Measurements from ENCODE around the gene OR56B1. TPM values are rescaled to one million over a fixed set of nuclear protein-coding genes. Genes with fewer than 3 reads are reported as not detected.

The OR56B1 gene
- polyA plus RNA-seq, 3 donors, result 0.04 TPM; not detected in 2

DNA sequence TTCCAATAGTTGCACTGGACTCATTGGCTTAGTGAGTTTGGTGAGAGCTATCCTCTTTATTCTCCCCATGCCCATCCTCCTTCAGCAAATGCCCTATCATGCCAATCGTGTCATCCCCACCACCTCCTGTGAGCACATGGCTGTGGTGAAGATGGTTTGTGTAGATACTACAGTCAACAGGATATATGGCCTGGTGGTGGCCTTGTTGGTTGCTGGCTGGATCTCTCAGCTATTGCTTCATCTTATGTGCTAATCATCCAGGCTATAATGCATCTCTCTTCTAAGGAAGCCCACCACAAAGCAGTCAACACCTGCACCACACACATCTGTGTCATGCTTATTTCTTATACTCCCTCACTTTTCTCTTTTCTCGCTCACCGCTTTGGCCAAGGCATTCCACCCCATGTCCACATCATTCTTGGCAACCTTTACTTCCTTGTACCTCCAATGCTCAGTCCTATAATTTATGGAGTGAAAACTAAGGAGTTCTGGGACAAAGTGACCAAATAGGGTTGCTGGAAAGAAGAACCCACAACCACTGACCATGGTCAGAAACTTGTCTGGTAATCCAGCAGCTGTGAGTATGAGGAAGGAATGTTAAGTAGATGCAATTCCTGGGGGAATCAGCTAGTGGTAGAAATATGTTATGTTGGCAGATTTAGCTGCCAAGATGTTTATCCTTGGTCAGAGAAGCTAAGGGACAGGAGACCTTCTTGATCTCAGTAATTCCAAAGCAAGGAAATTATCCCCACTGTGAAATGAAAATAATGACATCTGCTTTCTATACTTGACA lies 16.3 kb upstream of the OR56B1 start:
- no peak overlapping the region for H3K4me3 Mint-ChIP-seq
- H3K4me1 Mint-ChIP-seq, result no peaks in the 10 kb centered on the region
- no peaks in the 10 kb centered on the region for H3K4me1 ChIP-seq (ENCODE audit: control insufficient read depth in 1 of 2, insufficient read depth in 2 of 2, low read length in 2 of 2)
- peaks cover 0 to 5% of the 10 kb centered on the region in 2 donors for H3K36me3 Mint-ChIP-seq
- no peak overlapping the region for H3K9ac ChIP-seq (ENCODE audit: insufficient read depth, low read length, poor library complexity, severe bottlenecking)
- peaks cover 2 to 15% (median 8%) of the 10 kb centered on the region in 7 donors for H3K9me3 Mint-ChIP-seq
- peaks cover 2 to 4% (median 2%) of the 10 kb centered on the region in 3 donors for H3K27me3 Mint-ChIP-seq (ENCODE audit: low read depth in 3 of 3)
- TF ChIP-seq, protein P1, sequence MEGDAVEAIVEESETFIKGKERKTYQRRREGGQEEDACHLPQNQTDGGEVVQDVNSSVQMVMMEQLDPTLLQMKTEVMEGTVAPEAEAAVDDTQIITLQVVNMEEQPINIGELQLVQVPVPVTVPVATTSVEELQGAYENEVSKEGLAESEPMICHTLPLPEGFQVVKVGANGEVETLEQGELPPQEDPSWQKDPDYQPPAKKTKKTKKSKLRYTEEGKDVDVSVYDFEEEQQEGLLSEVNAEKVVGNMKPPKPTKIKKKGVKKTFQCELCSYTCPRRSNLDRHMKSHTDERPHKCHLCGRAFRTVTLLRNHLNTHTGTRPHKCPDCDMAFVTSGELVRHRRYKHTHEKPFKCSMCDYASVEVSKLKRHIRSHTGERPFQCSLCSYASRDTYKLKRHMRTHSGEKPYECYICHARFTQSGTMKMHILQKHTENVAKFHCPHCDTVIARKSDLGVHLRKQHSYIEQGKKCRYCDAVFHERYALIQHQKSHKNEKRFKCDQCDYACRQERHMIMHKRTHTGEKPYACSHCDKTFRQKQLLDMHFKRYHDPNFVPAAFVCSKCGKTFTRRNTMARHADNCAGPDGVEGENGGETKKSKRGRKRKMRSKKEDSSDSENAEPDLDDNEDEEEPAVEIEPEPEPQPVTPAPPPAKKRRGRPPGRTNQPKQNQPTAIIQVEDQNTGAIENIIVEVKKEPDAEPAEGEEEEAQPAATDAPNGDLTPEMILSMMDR (IDR thresholded peaks at IDR 0.05), result no peak
- no peak overlapping the region for H3K4me2 ChIP-seq (replicated peaks; ENCODE audit: extremely low read depth, low read length, poor library complexity, severe bottlenecking)
- no peak overlapping the region for H3K4me3 ChIP-seq (replicated peaks in 1 of 3; ENCODE audit: low read depth in 2 of 3, low read length in 3 of 3)
- WGBS (ENCODE audit: insufficient coverage), result no CpG with 5 or more reads among the region's 3 CpGs
- intact Hi-C loops (cut with micrococcal nuclease), result no loop called here
- no peak for DNase-seq
- no peaks in the 10 kb centered on the region for H3K36me3 ChIP-seq (replicated peaks in 1 of 2; ENCODE audit: control insufficient read depth in 1 of 2, insufficient read depth in 2 of 2, low read length in 2 of 2)
- peak overlapping the region in 1 of 7 donors; percentile 14 for H3K27ac Mint-ChIP-seq
- H3K79me2 ChIP-seq (ENCODE audit: insufficient read depth, low read length), result no peaks in the 10 kb centered on the region
- no peaks in the 10 kb centered on the region for H3K27me3 ChIP-seq (ENCODE audit: control insufficient read depth in 2 of 2, insufficient read depth in 2 of 2, low read length in 2 of 2)
- H3K27ac ChIP-seq (ENCODE audit: low read depth in 1 of 2, low read length in 2 of 2), result no peak overlapping the region
- no peak overlapping the region for H2AFZ ChIP-seq (ENCODE audit: insufficient read depth, low read depth, low read length, poor library complexity, severe bottlenecking)
- no peaks in the 10 kb centered on the region for H4K20me1 ChIP-seq (ENCODE audit: insufficient read depth, low read length)
- no peaks in the 10 kb centered on the region for H3K9me3 ChIP-seq (replicated peaks in 1 of 2; ENCODE audit: control insufficient read depth in 1 of 2, insufficient read depth in 1 of 2, low read length in 2 of 2)

DNA sequence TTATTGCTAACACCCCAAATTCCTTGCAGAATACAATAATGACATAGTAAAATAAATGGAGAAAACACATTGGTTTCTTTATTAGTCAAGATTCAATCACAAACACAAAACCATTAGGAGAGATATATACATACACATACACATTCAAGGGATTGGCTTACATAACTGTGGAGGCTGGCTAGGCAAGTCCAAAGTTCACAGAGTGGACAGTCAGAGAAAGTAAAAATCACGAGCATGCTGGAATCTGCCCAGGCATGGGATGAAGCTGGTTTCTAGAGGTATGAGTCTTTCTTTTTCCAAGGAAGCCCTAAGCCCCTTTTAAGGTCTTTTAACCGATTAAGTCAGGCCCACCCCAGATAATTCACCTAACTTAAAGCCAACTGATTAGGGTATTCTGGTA lies 13.6 kb upstream of the OR56B1 start:
- no peaks in the 10 kb centered on the region for H3K9me3 ChIP-seq (replicated peaks in 1 of 2; ENCODE audit: control insufficient read depth in 1 of 2, insufficient read depth in 1 of 2, low read length in 2 of 2)
- H3K4me1 ChIP-seq (ENCODE audit: control insufficient read depth in 1 of 2, insufficient read depth in 2 of 2, low read length in 2 of 2), result no peaks in the 10 kb centered on the region
- no peak overlapping the region for H2AFZ ChIP-seq (ENCODE audit: insufficient read depth, low read depth, low read length, poor library complexity, severe bottlenecking)
- H3K9ac ChIP-seq (ENCODE audit: insufficient read depth, low read length, poor library complexity, severe bottlenecking), result no peak overlapping the region
- no peaks in the 10 kb centered on the region for H3K36me3 ChIP-seq (replicated peaks in 1 of 2; ENCODE audit: control insufficient read depth in 1 of 2, insufficient read depth in 2 of 2, low read length in 2 of 2)
- H3K27me3 ChIP-seq (ENCODE audit: control insufficient read depth in 2 of 2, insufficient read depth in 2 of 2, low read length in 2 of 2), result no peaks in the 10 kb centered on the region
- no peaks in the 10 kb centered on the region for H4K20me1 ChIP-seq (ENCODE audit: insufficient read depth, low read length)
- peaks cover 0 to 5% of the 10 kb centered on the region in 2 donors for H3K36me3 Mint-ChIP-seq
- peaks cover 2 to 4% (median 2%) of the 10 kb centered on the region in 3 donors for H3K27me3 Mint-ChIP-seq (ENCODE audit: low read depth in 3 of 3)
- no peaks in the 10 kb centered on the region for H3K4me1 Mint-ChIP-seq
- TF ChIP-seq, protein P1 (IDR thresholded peaks at IDR 0.05), result no peak
- no peak for DNase-seq
- no peak overlapping the region for H3K27ac ChIP-seq (ENCODE audit: low read depth in 1 of 2, low read length in 2 of 2)
- no peak overlapping the region for H3K27ac Mint-ChIP-seq
- intact Hi-C loops (cut with micrococcal nuclease), result no loop called here
- no peak overlapping the region for H3K4me3 Mint-ChIP-seq
- H3K9me3 Mint-ChIP-seq, result peaks cover 0 to 7% (median 4%) of the 10 kb centered on the region in 7 donors
- no peak overlapping the region for H3K4me2 ChIP-seq (replicated peaks; ENCODE audit: extremely low read depth, low read length, poor library complexity, severe bottlenecking)
- H3K4me3 ChIP-seq (replicated peaks in 1 of 3; ENCODE audit: low read depth in 2 of 3, low read length in 3 of 3), result no peak overlapping the region
- H3K79me2 ChIP-seq (ENCODE audit: insufficient read depth, low read length), result no peaks in the 10 kb centered on the region
- WGBS (ENCODE audit: insufficient coverage), result 100% methylated on average over 1 of the region's 2 CpGs

Measured in CD14-positive monocyte (primary cell).